Muscle layer of colon (tissue), 2 donors: ENCODE results near the gene DNAJB13.

Source experiments
- H3K27ac ChIP-seq: one replicate; pipeline ENCODE4 v1.7.0; 2013; ENCODE audit warnings: low read depth, mild to moderate bottlenecking, low read length, moderate library complexity
- H3K27me3 ChIP-seq, 2 donors: one replicate each; pipeline ENCODE4 v1.7.0; 2013; ENCODE audit warnings: low read length in 2 of 2, mild to moderate bottlenecking in 2 of 2; ENCODE audit not compliant: insufficient read depth in 2 of 2, control insufficient read depth in 1 of 2
- H3K36me3 ChIP-seq: one replicate; pipeline ENCODE4 v1.7.0; 2013; ENCODE audit warnings: mild to moderate bottlenecking, low read length; ENCODE audit not compliant: insufficient read depth
- H3K4me1 ChIP-seq: one replicate; pipeline ENCODE4 v1.7.0; 2013; ENCODE audit warnings: mild to moderate bottlenecking, low read length; ENCODE audit not compliant: insufficient read depth
- H3K4me3 ChIP-seq, 2 donors: one replicate each; pipeline ENCODE4 v1.7.0; 2013; ENCODE audit warnings: low read length in 2 of 2, low read depth in 1 of 2, mild to moderate bottlenecking in 1 of 2, moderate library complexity in 1 of 2
- H3K9ac ChIP-seq: one replicate; pipeline ENCODE4 v1.7.0; 2013; ENCODE audit warnings: low read length
- H3K9me3 ChIP-seq: one replicate; pipeline ENCODE4 v1.7.0; 2013; ENCODE audit warnings: mild to moderate bottlenecking, low read length
- donor health status: abdominal sarcoma.
- donor health status: Adenocarcinoma of cecum.

The DNAJB13 gene

GRCh38 chr11:73956876-73957653 lies 6.2 kb downstream of the DNAJB13 start:
- no peak overlapping the region for H3K4me3 ChIP-seq
- no peaks in the 10 kb centered on the region for H3K36me3 ChIP-seq
- no peaks in the 10 kb centered on the region for H3K4me1 ChIP-seq
- no peaks in the 10 kb centered on the region for H3K9me3 ChIP-seq
- H3K27me3 ChIP-seq, result peaks cover 0 to 5% of the 10 kb centered on the region in 2 donors
- H3K9ac ChIP-seq, result no peak overlapping the region
- H3K27ac ChIP-seq, result no peak overlapping the region

GRCh38 chr11:73957654-73958361 lies 7.0 kb downstream of the DNAJB13 start:
- Histone ChIP-seq H3K4me3 (no peak overlapping the region), H3K4me1 (no peaks in the 10 kb centered on the region), H3K36me3 (no peaks in the 10 kb centered on the region), H3K27ac (no peak overlapping the region), H3K9me3 (no peaks in the 10 kb centered on the region), H3K9ac (no peak overlapping the region), H3K27me3 (peaks cover 0 to 5% of the 10 kb centered on the region in 2 donors)

GRCh38 chr11:73958521-73959141 lies 7.8 kb downstream of the DNAJB13 start:
- peaks cover 0 to 5% of the 10 kb centered on the region in 2 donors for H3K27me3 ChIP-seq
- H3K9me3 ChIP-seq, result no peaks in the 10 kb centered on the region
- no peak overlapping the region for H3K27ac ChIP-seq

GRCh38 chr11:73961321-73961720 lies 10.5 kb downstream of the DNAJB13 start:
- H3K9ac ChIP-seq, result no peak overlapping the region
- no peaks in the 10 kb centered on the region for H3K4me1 ChIP-seq
- H3K4me3 ChIP-seq, result no peak overlapping the region
- H3K36me3 ChIP-seq, result no peaks in the 10 kb centered on the region
- H3K9me3 ChIP-seq, result no peaks in the 10 kb centered on the region
- H3K27ac ChIP-seq, result no peak overlapping the region
- H3K27me3 ChIP-seq, result peaks cover 0 to 5% of the 10 kb centered on the region in 2 donors

More at GRCh38 chr11:73958521-73959141, 7.8 kb downstream of the DNAJB13 start:
- H3K36me3 ChIP-seq, result no peaks in the 10 kb centered on the region
- no peaks in the 10 kb centered on the region for H3K4me1 ChIP-seq
- no peak overlapping the region for H3K9ac ChIP-seq
- no peak overlapping the region for H3K4me3 ChIP-seq

GRCh38 chr11:73962101-73962705 lies 11.4 kb downstream of the DNAJB13 start:
- Histone ChIP-seq H3K36me3 (no peaks in the 10 kb centered on the region), H3K27me3 (peaks cover 0 to 5% of the 10 kb centered on the region in 2 donors), H3K4me3 (no peak overlapping the region), H3K27ac (no peak overlapping the region), H3K9me3 (no peaks in the 10 kb centered on the region), H3K4me1 (no peaks in the 10 kb centered on the region), H3K9ac (no peak overlapping the region)

GRCh38 chr11:73963861-73964260 lies 13.0 kb downstream of the DNAJB13 start:
- Histone ChIP-seq H3K9ac (no peak overlapping the region), H3K27ac (no peak overlapping the region), H3K4me3 (no peak overlapping the region)

GRCh38 chr11:73965076-73965763 lies 14.4 kb downstream of the DNAJB13 start:
- no peaks in the 10 kb centered on the region for H3K9me3 ChIP-seq
- no peak overlapping the region for H3K27ac ChIP-seq
- H3K9ac ChIP-seq, result no peak overlapping the region
- no peaks in the 10 kb centered on the region for H3K36me3 ChIP-seq
- no peaks in the 10 kb centered on the region for H3K4me1 ChIP-seq
- H3K27me3 ChIP-seq, result no peaks in the 10 kb centered on the region
- H3K4me3 ChIP-seq, result no peak overlapping the region

More at GRCh38 chr11:73963861-73964260, 13.0 kb downstream of the DNAJB13 start:
- H3K36me3 ChIP-seq, result no peaks in the 10 kb centered on the region
- H3K27me3 ChIP-seq, result no peaks in the 10 kb centered on the region
- H3K4me1 ChIP-seq, result no peaks in the 10 kb centered on the region
- H3K9me3 ChIP-seq, result no peaks in the 10 kb centered on the region

GRCh38 chr11:73965764-73966121 lies 14.9 kb downstream of the DNAJB13 start:
- Histone ChIP-seq H3K27ac (no peak overlapping the region), H3K4me3 (no peak overlapping the region), H3K9ac (no peak overlapping the region), H3K9me3 (no peaks in the 10 kb centered on the region), H3K27me3 (no peaks in the 10 kb centered on the region), H3K4me1 (no peaks in the 10 kb centered on the region), H3K36me3 (no peaks in the 10 kb centered on the region)

- H3K27me3 ChIP-seq, result no peaks in the 10 kb centered on the region
- H3K27ac ChIP-seq, result no peak overlapping the region
- H3K4me3 ChIP-seq, result no peak overlapping the region
- H3K4me1 ChIP-seq, result no peaks in the 10 kb centered on the region
- no peak overlapping the region for H3K9ac ChIP-seq
- H3K9me3 ChIP-seq, result no peaks in the 10 kb centered on the region
- H3K36me3 ChIP-seq, result no peaks in the 10 kb centered on the region
Measured at GRCh38 chr11:73968356-73968966, 17.6 kb downstream of the DNAJB13 start.

- Histone ChIP-seq H3K9me3 (no peaks in the 10 kb centered on the region), H3K27me3 (no peaks in the 10 kb centered on the region), H3K9ac (no peak overlapping the region), H3K27ac (no peak overlapping the region), H3K4me1 (no peaks in the 10 kb centered on the region), H3K36me3 (no peaks in the 10 kb centered on the region), H3K4me3 (no peak overlapping the region)
Measured at GRCh38 chr11:73969091-73969490, 18.3 kb downstream of the DNAJB13 start.
